Activated CD4-positive, alpha-beta memory T cell treated with anti-CD3 and anti-CD28 coated beads, Interleukin-2, amount 10 ng/mL, durations not matched to agents 7 days and 5 days (primary cell): ENCODE data around the gene TBL2. TPM values are rescaled to one million over a fixed set of nuclear protein-coding genes. Genes with fewer than 3 reads are reported as not detected.
A peak's percentile ranks its signal among the peaks of the same experiment; 100 is the strongest.

Experiments
- CTCF ChIA-PET: fragments of 350-600 bp; sonication (Branson Sonifier 250); formaldehyde crosslinking; loops from one replicate; lab custom pipeline; 2021; ENCODE audit warnings: antibody characterized with exemption, inconsistent platforms; lab: Charles Lee
- POLR2A ChIA-PET: fragments of 350-600 bp; sonication (Branson Sonifier 250); formaldehyde crosslinking; loops from one replicate; lab custom pipeline; 2021; ENCODE audit warnings: antibody characterized with exemption; lab: Charles Lee
- DNase-seq: peaks from one replicate; pipeline ENCODE4 v3.0.0-alpha.2; 2020
- H3K27ac Mint-ChIP-seq: one replicate; pipeline ENCODE4 v1.8.0; 2021; ENCODE audit warnings: mild to moderate bottlenecking, mixed read lengths
- H3K27me3 Mint-ChIP-seq: one replicate; pipeline ENCODE4 v1.8.0; 2021; ENCODE audit warnings: mixed read lengths
- H3K36me3 Mint-ChIP-seq: one replicate; pipeline ENCODE4 v1.8.0; 2021; ENCODE audit warnings: low read depth, mixed read lengths
- H3K4me1 Mint-ChIP-seq: one replicate; pipeline ENCODE4 v1.8.0; 2021; ENCODE audit warnings: mixed read lengths
- H3K4me3 Mint-ChIP-seq: one replicate; pipeline ENCODE4 v1.8.0; 2021; ENCODE audit warnings: mild to moderate bottlenecking, mixed read lengths
- H3K9me3 Mint-ChIP-seq: one replicate; pipeline ENCODE4 v1.8.0; 2021; ENCODE audit warnings: mixed read lengths
- total RNA-seq, 2 experiments: library from RNA; stranded (reverse); gene quantifications; one replicate each; pipeline ENCODE4 v1.2.3, GENCODE V29; 2021

The TBL2 gene
- total RNA-seq, 2 experiments from 2014 or later = 27.1 to 29.0 TPM

DNA sequence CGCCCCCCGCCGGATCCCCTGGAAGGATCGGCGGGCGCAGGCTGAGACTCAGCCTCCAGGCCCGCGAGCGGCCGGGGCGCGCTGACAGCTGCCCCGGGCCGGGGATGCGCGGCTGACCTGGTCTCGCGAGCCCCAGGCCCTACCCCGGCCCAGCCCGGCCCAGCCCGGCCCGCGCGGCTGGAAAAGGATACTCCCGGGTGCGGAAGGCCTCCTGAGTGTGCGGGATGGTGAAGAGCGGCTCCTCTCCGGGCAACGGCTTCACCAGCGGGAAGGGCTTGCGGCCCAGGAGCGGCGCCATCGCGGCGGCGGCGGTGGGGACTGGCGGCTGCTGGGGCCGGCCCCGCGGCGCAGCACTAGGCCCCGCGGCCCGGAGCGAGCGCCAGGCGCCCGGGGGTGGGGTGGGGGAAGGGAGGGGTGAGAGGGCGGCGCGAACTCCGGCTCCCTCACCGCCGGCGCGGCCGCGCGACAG lies 56.7 kb downstream of the TBL2 start:
- peak overlapping the region; percentile 88 for H3K27ac Mint-ChIP-seq
- peaks cover 41% of the 10 kb centered on the region for H3K36me3 Mint-ChIP-seq
- no peak for DNase-seq
- CTCF ChIA-PET = interaction anchor here (0.9 to 2.4 kb wide), 11 partner anchors 34 to 219 kb away, joined by 3 to 8 read pairs (median 4); partner anchors contain the start of genes BCL7B and TBL2
- peak overlapping the region; percentile 81 for H3K4me3 Mint-ChIP-seq
- no peaks in the 10 kb centered on the region for H3K27me3 Mint-ChIP-seq
- peaks cover 59% of the 10 kb centered on the region for H3K4me1 Mint-ChIP-seq
- POLR2A ChIA-PET = interaction anchor here (0.8 to 5.4 kb wide), 18 partner anchors 9 to 692 kb away, joined by 3 to 100 read pairs (median 7); partner anchors contain the start of genes ABHD11, BCL7B, STX1A and TBL2
- H3K9me3 Mint-ChIP-seq = no peaks in the 10 kb centered on the region

DNA sequence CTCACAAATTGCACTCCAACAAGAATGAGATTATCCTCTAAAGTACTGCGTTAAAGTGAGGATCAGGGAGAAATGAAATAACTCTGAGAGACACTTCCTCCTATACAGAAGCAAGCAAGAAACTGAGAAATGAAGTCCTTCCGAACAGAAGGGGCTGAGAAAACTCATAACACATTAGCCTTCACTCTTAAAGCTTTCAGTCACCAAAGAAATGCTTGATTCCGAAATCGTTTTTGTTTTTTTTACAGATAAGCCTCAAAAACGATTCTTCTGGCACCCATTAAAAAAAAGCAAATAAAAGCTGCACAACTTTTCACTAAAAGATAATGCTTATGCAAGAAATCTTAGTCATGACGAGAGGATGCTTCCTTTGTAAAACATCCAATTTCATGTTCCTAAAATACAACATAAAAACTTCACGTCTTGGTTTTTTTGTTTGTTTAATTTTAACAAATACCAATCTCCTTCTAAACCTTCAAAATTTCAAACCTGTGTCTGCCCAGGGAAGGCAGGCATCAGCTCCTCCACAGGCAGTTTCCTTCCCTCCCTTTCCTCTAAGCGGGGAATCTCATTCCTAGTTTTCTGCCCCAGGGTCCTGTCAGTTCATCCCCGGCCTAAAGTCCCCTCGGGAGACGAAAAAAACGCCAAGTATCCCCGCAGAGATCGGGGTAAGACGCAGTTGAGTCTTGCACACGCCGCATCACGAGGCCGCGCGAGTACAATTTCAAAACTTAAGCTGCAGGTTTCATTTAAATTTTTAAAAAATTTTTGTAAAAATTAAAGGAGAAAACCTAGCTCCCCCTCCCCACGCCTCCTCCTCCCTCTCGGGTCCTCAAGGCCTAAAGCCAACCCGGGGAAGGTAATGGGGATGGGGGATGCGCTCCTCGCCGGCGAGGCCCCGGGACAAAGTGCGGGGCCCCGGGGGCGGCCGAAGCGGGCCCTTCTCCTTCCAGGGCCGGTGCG lies 57.4 kb downstream of the TBL2 start:
- Mint-ChIP-seq H3K9me3 (no peaks in the 10 kb centered on the region), H3K27ac (peak overlapping the region; percentile 87), H3K4me3 (peak overlapping the region; percentile 92), H3K36me3 (peaks cover 44% of the 10 kb centered on the region), H3K27me3 (no peaks in the 10 kb centered on the region), H3K4me1 (peaks cover 56% of the 10 kb centered on the region)
- CTCF ChIA-PET = interaction anchor here (0.8 to 2.4 kb wide), 8 partner anchors 34 to 220 kb away, joined by 3 to 8 read pairs (median 5); partner anchors contain the start of gene BCL7B
- DNase-seq = peak; percentile 20
- POLR2A ChIA-PET = interaction anchor here (0.8 to 5.4 kb wide), 18 partner anchors 8 to 691 kb away, joined by 3 to 100 read pairs (median 8); partner anchors contain the start of genes ABHD11, BCL7B, STX1A and TBL2

GRCh38 chr7:73519867-73520672 lies 58.3 kb downstream of the TBL2 start:
- Mint-ChIP-seq H3K9me3 (no peaks in the 10 kb centered on the region), H3K4me1 (peaks cover 49% of the 10 kb centered on the region), H3K27me3 (no peaks in the 10 kb centered on the region), H3K4me3 (peak overlapping the region; percentile 92), H3K36me3 (peaks cover 47% of the 10 kb centered on the region), H3K27ac (peak overlapping the region; percentile 87)
- CTCF ChIA-PET = interaction anchor here (0.7 to 2.4 kb wide), 9 partner anchors 35 to 331 kb away, joined by 3 to 7 read pairs (median 5); partner anchors contain the start of gene TBL2
- DNase-seq = peak; percentile 38
- POLR2A ChIA-PET = interaction anchor here (0.9 to 5.4 kb wide), 8 partner anchors 11 to 67 kb away, joined by 3 to 100 read pairs (median 19); partner anchors contain the start of genes BCL7B and TBL2

DNA sequence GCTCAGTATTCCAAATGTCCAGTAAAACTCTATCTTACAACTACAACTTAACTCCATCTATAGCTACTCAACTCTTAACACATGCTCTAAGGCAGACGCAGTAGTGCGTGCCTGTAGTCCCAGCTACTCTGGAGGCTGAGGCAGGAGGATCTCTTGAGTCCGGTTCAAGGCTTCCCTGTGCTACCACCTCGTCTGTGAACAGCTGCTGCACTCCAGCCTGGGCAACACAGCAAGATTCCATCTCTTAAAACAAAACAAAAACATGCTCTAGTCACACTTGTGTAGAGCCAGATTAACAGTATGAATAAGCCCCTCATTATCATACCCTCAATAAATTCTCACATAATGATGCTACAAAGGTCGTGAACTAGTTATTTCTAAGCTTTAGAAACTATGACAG lies 59.9 kb downstream of the TBL2 start:
- peaks cover 47% of the 10 kb centered on the region for H3K4me1 Mint-ChIP-seq

More for the DNA sequence above, 59.9 kb downstream of the TBL2 start:
- ChIA-PET POLR2A (interaction anchor here (0.9 to 5.4 kb wide), 8 partner anchors 9 to 61 kb away, joined by 3 to 100 read pairs (median 6); partner anchors contain the start of genes BCL7B and TBL2), CTCF (interaction anchor here (1.0 to 1.8 kb wide), 8 partner anchors 14 to 220 kb away, joined by 3 to 7 read pairs (median 4); partner anchors contain the start of genes ABHD11 and TBL2)
- peak overlapping the region; percentile 92 for H3K4me3 Mint-ChIP-seq
- H3K9me3 Mint-ChIP-seq = no peaks in the 10 kb centered on the region
- peaks cover 59% of the 10 kb centered on the region for H3K36me3 Mint-ChIP-seq
- H3K27me3 Mint-ChIP-seq = no peaks in the 10 kb centered on the region
- no peak for DNase-seq
- peak overlapping the region; percentile 16 for H3K27ac Mint-ChIP-seq

Other genes starting within 250 kb of the TBL2 start
- not detected for gene FZD9, start 144.8 kb downstream of the TBL2 start, total RNA-seq
- 10 to 100 TPM; 84.5 to 86.2 TPM for gene BAZ1B, start 56.3 kb downstream of the TBL2 start, total RNA-seq
- gene BCL7B, start 20.9 kb downstream of the TBL2 start, total RNA-seq = 10 to 100 TPM; 68.9 to 71.6 TPM
- gene MLXIPL, start 45.9 kb upstream of the TBL2 start, total RNA-seq = not detected
- under 1 TPM; 0.33 to 0.40 TPM for gene VPS37D, start 89.3 kb upstream of the TBL2 start, total RNA-seq
- 1 to 10 TPM; 5.9 to 6.4 TPM for gene DNAJC30, start 104.9 kb upstream of the TBL2 start, total RNA-seq
- gene BUD23, start 105.0 kb upstream of the TBL2 start, total RNA-seq = 10 to 100 TPM; 57.0 to 57.2 TPM
- gene STX1A, start 141.1 kb upstream of the TBL2 start, total RNA-seq = 10 to 100 TPM; 27.9 to 30.7 TPM
- gene ABHD11, start 160.2 kb upstream of the TBL2 start, total RNA-seq = 10 to 100 TPM; 12.3 to 13.7 TPM
- not detected for gene CLDN3, start 191.7 kb upstream of the TBL2 start, total RNA-seq